GM23248 (cell line): ENCODE results near the gene RC3H2.

Experiments used
- EZH2 ChIP-seq: fragments of 200-600 bp; sonication (generic); IDR thresholded peaks from 2 replicates; pipeline ENCODE4 v1.6.1; 2018; ENCODE audit warnings: antibody characterized with exemption, mild to moderate bottlenecking; ENCODE audit not compliant: insufficient read depth, poor library complexity, severe bottlenecking
- EZH2phosphoT487 ChIP-seq: fragments of 200-600 bp; sonication (generic); IDR thresholded peaks from 2 replicates; pipeline ENCODE4 v1.6.1; 2018; ENCODE audit warnings: antibody characterized with exemption, moderate library complexity, mild to moderate bottlenecking, low read depth; ENCODE audit not compliant: insufficient read depth

DNA sequence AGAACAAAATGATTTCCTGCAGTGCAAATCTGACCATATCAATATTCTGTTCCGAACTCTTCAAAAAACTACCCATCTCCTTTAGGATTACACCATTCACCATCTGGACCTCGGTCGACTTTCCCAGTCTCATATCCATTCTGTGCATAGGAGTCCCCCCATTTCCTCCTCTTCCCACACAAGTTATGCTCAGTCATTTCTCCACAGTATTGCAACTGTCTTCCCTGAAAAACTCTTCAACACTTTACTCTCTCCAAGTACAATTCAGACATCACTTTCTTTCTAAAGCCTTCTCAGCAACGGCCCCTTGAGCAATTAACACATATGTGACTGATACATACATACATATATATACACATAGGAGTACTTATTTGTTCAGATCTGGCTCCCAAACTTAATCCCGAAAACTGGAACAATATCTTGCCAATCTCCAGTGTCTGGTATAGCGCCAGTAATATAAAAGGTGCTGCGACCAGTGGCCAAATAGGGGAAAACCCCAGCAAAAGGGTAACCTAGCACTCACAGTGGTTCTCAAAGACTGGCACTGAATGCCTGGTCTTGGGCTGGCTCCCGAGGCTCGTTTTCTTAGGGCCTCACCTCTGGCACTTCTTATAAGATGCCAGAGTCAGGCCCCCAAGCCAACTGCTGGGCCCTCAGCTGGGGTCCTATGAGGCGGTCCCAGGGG lies 25.5 kb upstream of the RC3H2 start:
- no peak for TF ChIP-seq EZH2phosphoT487
- no peak for TF ChIP-seq EZH2
